Measurements from ENCODE around the gene CAP2. TPM values are rescaled to one million over a fixed set of nuclear protein-coding genes. Genes with fewer than 3 reads are reported as not detected.
A peak's percentile ranks its signal among the peaks of the same experiment; 100 is the strongest.

CAP2 gene
- total RNA-seq, 4 donors from 2014 or later: 28.5 to 66.5 (median 59.0) TPM

DNA sequence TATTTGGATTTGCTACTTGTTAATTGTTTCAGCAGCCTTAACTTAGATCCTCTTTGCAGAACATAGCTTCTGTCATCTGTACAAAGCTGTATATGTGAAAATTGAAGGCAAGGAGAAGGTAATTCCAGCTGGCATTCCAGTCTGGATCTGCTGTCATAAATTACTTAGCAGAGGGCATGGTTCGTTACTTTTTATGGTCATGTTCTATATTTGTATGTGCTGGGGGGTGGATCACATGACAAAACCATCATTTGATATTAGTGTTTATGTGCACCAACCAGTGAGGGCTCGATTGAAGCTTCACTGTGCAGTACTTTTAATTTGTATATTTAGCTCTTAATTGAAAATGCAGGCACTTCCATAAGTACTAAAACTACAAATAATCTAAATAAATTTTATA, 80.2 kb downstream of the CAP2 start:
- Histone ChIP-seq H3K27me3 (no peaks in the 10 kb centered on the region), H3K4me3 (no peak overlapping the region), H3K9me3 (no peaks in the 10 kb centered on the region), H3K27ac (peak overlapping the region; percentile 82 to 89 (median 85)), H3K4me1 (peaks cover 3 to 95% (median 11%) of the 10 kb centered on the region in 3 donors), H3K36me3 (no peaks in the 10 kb centered on the region)
- ATAC-seq: peak; percentile 39
- TF ChIP-seq EP300 (IDR thresholded peaks at IDR 0.05) (no peak), CTCF (IDR thresholded peaks at IDR 0.05) (no peak), POLR2AphosphoS5 (IDR thresholded peaks at IDR 0.05) (peak; percentile 73)
- 15 to 42% methylated on average over 2 of the region's 2 CpGs for WGBS, 2 donors (ENCODE audit: low coverage in 1 of 2)

DNA sequence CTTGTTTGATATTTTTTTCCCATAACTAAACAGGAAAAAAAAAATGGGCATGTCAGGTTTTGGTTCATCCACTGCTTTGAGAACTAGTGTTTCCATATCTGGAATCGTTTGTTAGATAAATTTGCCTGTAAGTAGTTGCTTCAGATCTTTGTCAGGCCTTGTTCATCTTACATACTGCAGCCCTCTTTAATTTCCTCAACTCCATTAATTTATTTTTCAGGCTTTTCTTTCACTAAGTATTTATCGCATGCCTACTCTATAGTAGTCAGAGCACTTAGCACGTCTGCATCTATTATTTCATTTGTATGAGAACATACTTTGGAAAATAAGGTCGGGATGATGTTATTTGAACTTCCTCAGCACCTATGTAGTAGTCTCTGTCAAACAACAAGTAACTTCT, 80.9 kb downstream of the CAP2 start:
- 25 to 35% methylated on average over 4 of the region's 4 CpGs for WGBS, 2 donors (ENCODE audit: low coverage in 1 of 2)
- Histone ChIP-seq H3K4me1 (peaks cover 3 to 95% (median 6%) of the 10 kb centered on the region in 3 donors), H3K4me3 (no peak overlapping the region), H3K9me3 (no peaks in the 10 kb centered on the region), H3K27ac (peak overlapping the region; percentile 82 to 89 (median 85)), H3K27me3 (no peaks in the 10 kb centered on the region), H3K36me3 (no peaks in the 10 kb centered on the region)
- ATAC-seq: no peak
- TF ChIP-seq EP300 (IDR thresholded peaks at IDR 0.05) (no peak), POLR2AphosphoS5 (IDR thresholded peaks at IDR 0.05) (no peak), POLR2A (IDR thresholded peaks at IDR 0.05) (no peak), CTCF (IDR thresholded peaks at IDR 0.05) (no peak)

- no peak for TF ChIP-seq EP300 (IDR thresholded peaks at IDR 0.05)
- TF ChIP-seq POLR2A (IDR thresholded peaks at IDR 0.05): no peak
- TF ChIP-seq POLR2AphosphoS5 (IDR thresholded peaks at IDR 0.05): no peak
- TF ChIP-seq CTCF (IDR thresholded peaks at IDR 0.05): no peak
- Histone ChIP-seq H3K36me3 (no peaks in the 10 kb centered on the region), H3K4me1 (peaks cover 3 to 81% (median 3%) of the 10 kb centered on the region in 3 donors), H3K4me3 (no peak overlapping the region), H3K9me3 (no peaks in the 10 kb centered on the region), H3K27ac (peak overlapping the region; percentile 38 to 89 (median 85)), H3K27me3 (no peaks in the 10 kb centered on the region)
- ATAC-seq: no peak
- 73 to 94% methylated on average over 4 of the region's 4 CpGs for WGBS, 2 donors (ENCODE audit: low coverage in 1 of 2)
These were observed 82.3 kb downstream of the CAP2 start for GRCh38 chr6:17475606-17476244.

GRCh38 chr6:17476511-17476910, 83.1 kb downstream of the CAP2 start:
- H3K27ac ChIP-seq: peak overlapping the region in 3 of 4 donors; percentile 38 to 88 (median 69)
- WGBS, 2 donors (ENCODE audit: low coverage in 1 of 2): 55 to 90% methylated on average over 3 of the region's 4 CpGs
- H3K36me3 ChIP-seq: no peaks in the 10 kb centered on the region
- ATAC-seq: no peak
- no peak overlapping the region for H3K4me3 ChIP-seq
- peaks cover 3 to 73% (median 3%) of the 10 kb centered on the region in 3 donors for H3K4me1 ChIP-seq
- TF ChIP-seq POLR2A (IDR thresholded peaks at IDR 0.05): no peak
- no peak for TF ChIP-seq CTCF (IDR thresholded peaks at IDR 0.05)
- TF ChIP-seq EP300 (IDR thresholded peaks at IDR 0.05): no peak
- TF ChIP-seq POLR2AphosphoS5 (IDR thresholded peaks at IDR 0.05): no peak
- no peaks in the 10 kb centered on the region for H3K27me3 ChIP-seq
- H3K9me3 ChIP-seq: no peaks in the 10 kb centered on the region

DNA sequence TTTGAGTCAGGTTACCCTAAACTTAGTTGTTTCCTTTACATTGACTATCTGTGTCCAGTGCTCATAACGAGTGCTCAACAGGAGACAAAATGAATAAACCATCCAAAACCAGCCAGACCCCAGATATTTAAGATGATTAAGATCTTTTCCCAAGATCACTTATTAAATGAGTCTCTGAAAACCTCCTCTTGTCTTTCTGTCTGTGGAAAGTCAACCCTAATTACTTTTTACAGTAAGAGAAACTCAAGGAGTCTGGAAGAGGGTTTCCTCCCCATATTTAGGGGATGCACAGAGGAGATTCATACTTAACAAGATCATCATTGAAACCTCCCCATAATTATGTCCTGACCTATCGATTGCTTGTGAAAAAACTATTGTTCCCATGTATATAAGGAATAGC, 84.0 kb downstream of the CAP2 start:
- Histone ChIP-seq H3K27me3 (no peaks in the 10 kb centered on the region), H3K4me1 (peaks cover 3 to 68% (median 3%) of the 10 kb centered on the region in 3 donors), H3K27ac (peak overlapping the region in 3 of 4 donors; percentile 37 to 88 (median 69)), H3K36me3 (no peaks in the 10 kb centered on the region), H3K4me3 (no peak overlapping the region), H3K9me3 (no peaks in the 10 kb centered on the region)
- WGBS, 2 donors (ENCODE audit: low coverage in 1 of 2): 72 to 85% methylated on average over 2 of the region's 2 CpGs
- no peak for ATAC-seq
- TF ChIP-seq CTCF (IDR thresholded peaks at IDR 0.05): no peak
- no peak for TF ChIP-seq POLR2AphosphoS5 (IDR thresholded peaks at IDR 0.05)
- TF ChIP-seq POLR2A (IDR thresholded peaks at IDR 0.05): no peak
- TF ChIP-seq EP300 (IDR thresholded peaks at IDR 0.05): no peak
